Stimulated activated CD4-positive, alpha-beta T cell treated with anti-CD3 and anti-CD28 coated beads, Interleukin-1b, Interleukin-23, amount 100 ng/mL, for 48 hours (primary cell): ENCODE measurements around the gene ALPI.

Experiments used
- DNase-seq: peaks from one replicate; pipeline ENCODE4 v3.0.0-alpha.2; 2020

The ALPI gene

DNA sequence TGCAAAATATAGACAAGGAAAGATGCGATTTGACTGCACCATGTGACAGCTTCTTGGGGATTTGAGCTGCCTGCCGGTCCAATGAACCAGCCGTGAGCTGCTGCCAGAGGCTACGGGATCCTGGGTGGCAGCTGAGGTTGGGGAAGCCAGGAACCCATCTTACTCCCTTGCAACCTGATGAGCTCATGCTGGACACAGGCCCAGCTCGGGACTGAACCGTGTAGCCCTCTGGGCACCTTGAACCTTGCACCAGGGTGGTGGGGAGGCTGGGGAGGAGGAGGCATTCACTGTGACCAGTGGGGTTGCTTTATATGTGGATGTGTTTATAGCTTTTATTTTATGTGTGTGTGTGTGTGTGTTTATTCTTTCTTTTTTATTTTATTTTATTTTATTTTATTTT is 9.1 kb downstream of the ALPI start:
- no peak for DNase-seq

GRCh38 chr2:232466221-232466620 is 10.3 kb downstream of the ALPI start:
- DNase-seq: no peak

GRCh38 chr2:232473467-232473890 is 17.5 kb downstream of the ALPI start:
- DNase-seq: no peak

DNA sequence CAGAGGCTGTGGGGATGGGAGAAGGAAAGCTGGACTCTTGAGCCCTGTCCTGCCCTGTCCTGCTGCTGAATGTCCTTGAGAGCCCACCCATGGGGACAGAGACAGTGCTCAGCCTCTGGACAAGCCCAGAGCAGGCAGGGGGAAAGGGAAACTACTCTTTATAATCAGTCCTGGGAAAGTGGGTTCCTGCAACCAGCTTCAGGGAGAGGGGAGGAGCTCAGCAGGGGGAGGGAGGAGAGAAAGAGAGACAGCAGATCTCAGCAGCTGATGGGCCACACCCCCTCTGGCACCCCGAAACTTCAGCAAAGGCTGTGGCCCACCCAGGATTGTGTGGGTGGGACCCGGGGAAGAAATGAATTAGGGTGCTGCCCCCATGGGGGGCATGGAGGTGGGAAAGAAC is 20.1 kb downstream of the ALPI start:
- DNase-seq: no peak

GRCh38 chr2:232476791-232477190 is 20.8 kb downstream of the ALPI start:
- DNase-seq: no peak

DNA sequence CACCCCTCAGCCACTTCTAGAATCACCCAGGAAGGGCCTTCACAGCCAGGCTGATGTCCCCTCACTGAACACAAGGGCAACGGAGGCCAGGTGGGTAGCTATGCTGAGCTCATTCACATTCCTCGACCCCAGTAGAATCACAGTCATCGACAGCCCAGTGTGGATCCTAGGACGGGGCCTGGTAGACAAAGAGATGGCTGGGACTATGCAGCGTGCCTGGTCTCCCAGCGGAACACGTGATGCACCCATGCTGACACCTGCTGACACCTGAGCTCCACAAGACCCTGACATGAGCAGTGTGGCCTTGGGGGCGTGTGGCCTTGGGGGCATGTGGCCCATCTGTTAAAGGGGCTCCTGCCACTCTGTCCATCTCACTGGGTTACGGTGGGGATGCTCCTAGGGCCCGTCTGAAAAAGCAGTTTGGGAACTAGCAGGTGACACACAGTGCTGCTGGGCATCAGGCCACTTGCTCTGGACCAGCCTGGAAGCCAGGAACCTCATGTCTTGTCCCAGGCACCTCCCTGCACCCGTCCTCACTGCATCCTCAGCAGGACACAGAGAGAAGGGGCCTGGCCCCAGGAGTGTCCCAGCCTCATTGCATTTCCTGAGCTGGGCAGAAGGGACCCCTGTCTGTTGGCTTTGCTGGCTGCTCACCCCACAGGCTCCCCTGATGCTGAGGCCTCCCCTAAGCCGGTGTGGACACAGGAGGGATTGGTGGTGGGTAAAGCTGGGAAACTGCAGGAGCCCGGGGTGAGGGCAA is 22.0 kb downstream of the ALPI start:
- no peak for DNase-seq

DNA sequence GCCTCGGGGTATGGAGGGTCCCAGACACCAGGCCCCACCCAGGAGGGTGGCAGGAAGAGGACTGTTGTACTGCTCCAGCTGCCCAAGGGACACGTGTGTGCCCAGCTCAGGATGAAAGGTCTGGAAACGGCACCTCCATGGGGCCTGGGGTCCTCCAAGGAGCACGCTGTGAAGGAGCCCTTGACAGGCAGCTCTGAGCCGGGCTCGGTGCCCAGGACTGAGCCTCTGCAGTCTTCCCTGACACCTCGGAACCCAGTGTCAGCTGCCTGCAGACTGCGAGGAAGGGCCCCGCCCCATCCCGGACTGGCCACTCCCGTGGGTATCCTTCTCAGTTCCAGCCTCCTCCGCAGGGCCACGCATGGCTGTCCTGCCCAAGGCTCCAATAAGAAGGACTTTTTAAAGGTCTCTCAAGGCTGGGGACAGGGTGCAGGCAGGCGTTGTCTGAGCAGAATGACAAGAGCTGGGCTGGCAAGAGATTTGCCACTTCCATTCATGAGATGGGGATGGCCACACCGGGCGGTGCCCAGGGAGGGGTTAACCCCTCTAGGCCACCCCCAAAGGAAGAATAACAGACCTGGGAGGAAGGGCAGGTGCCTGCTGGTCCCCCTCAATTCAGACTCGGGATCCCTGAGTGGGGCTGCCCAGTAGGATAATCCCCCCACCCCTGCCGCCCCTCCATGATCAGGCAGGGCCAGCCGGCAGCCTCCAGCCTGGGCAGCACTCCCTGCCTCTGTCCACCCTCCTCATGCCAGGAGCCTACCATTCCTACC is 22.8 kb downstream of the ALPI start:
- DNase-seq: no peak

GRCh38 chr2:232479341-232480200 is 23.6 kb downstream of the ALPI start:
- DNase-seq: no peak

- DNase-seq: no peak
These were observed 24.5 kb downstream of the ALPI start for GRCh38 chr2:232480201-232481190.

DNA sequence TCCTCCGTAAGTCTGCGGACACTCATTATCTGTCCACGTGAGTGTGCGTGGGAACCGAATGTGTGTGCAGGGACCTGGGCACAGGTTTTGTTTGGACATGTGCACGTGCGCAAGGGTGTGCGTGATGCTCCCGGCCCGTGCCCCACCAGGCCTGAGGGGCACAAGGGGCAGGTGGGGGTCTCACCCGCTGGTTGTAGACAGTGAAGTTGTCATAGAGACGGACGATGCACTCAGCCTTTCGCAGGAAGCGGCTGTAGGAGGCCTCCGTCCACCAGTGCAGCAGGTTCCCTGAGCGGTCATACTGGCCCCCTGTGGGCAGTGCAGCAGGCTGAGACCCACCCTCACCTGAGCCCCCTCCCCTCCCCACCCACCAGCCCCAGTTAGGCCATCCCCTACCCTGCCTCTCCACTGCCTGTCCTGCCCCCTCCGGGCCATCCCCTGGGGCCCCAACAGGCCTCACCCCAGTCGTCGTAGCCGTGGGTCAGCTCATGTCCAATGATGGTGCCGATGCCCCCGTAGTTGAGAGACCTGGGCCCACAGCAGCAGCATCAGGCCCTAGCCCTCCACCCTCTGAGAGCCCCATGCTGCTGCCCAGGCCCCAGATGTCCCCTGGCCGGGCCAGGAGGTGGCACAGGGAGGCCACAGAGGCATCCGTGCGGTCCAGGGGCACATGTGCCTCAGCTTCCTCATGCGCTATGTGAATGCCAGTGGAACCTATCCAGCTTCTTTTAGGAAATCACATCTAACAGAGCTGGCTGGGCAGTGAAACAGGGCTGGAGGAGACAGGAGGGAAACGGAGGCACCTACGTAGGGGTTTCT is 25.6 kb downstream of the ALPI start:
- DNase-seq: no peak

GRCh38 chr2:232482301-232483238 is 26.6 kb downstream of the ALPI start:
- no peak for DNase-seq

- no peak for DNase-seq
These were observed 27.5 kb downstream of the ALPI start for GRCh38 chr2:232483311-232483922.

DNA sequence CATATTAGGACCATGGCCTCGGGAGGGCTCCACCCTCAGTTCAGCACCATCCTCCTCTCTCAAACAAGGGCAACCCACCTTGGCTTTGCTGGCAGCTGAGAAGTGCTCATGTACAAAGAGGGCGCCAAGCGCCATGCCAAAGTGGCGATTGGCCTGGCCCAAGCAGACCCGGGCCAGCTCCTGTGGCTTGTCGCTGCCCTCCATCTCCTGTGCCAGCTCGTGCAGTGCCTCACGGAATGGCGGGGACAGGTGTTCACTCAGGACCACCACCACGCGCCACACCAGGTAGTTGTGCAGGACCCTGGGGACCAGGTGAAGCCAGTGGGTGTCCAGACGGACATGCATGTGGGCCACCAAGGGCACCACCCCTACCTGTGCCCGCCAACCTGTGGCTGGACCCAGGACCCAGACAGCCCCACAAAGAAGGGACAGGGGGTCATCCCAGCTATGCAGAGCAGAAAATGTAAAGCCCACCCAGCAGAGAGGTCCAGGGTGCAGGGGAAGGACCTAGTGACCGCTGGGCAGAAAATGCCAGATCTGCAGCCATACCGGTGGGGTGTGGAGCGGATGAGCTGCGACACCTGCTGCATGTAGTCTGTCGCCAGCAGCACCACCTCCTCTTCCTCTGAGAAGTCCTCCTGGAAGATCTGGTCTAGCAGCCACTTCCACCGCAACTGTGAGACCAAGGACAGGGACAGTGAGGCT is 28.1 kb downstream of the ALPI start:
- DNase-seq: no peak

- no peak for DNase-seq
These were observed 28.8 kb downstream of the ALPI start for GRCh38 chr2:232484628-232485347.

DNA sequence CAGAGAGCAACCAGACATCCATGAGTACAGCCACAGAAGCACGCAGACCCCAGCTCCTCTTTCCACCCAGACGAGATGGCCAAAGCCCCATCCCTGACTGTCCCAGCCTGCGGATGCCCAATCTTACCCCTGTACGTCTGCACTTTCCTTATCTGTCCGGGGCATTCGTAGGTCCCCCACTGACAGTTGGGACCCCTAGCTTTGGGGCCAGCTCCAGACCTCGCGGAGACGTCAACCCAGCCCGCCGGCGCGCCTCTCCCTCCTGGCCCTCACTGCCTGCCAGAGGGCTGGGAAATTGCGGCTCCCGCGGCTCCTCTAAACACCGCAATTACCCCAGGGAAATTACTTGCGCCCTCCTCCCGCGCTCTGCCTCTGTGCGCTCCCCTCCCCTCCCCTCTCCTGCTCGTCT is 29.4 kb downstream of the ALPI start:
- DNase-seq: no peak

DNA sequence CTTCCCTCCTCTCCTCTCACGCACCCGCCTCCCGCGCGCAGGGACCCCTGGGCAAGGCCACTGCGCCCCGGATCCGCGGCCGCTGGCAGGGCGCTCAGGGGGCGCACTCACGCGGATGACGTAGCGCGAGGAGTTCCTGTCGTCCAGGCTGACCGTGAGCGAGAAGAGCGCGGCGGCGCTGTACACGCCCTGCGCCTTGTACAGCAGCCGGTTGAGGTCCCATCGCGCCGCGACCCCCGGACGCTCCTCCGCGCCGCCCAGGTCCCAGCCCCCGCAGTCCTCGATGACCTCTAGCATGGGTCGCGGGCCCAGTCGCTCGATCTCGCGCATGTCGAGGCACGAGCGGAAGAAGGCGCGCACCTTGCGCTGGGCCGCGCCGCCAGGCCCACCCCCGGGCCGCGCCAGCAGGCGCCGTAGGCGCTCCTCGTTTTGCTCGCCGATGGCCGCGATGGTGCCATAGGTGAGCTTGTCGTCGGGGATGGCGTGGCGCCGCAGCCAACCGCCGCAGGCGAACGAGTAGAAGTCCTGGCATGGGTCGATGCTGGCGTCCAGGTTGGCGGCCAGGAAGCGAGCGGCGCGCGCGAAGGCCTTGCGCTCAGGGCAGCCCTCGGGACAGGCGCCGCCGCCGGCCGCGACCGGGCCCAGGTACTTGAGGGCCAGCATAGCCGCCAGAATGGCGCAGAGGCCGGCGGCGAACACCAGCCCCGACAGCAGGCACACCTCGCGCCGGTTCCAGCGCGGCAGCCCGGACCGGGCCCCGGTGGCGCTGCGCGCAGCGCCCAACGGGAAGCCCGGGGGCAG is 30.0 kb downstream of the ALPI start:
- no peak for DNase-seq
